ENCODE measurements around the gene PIGK.

DNA sequence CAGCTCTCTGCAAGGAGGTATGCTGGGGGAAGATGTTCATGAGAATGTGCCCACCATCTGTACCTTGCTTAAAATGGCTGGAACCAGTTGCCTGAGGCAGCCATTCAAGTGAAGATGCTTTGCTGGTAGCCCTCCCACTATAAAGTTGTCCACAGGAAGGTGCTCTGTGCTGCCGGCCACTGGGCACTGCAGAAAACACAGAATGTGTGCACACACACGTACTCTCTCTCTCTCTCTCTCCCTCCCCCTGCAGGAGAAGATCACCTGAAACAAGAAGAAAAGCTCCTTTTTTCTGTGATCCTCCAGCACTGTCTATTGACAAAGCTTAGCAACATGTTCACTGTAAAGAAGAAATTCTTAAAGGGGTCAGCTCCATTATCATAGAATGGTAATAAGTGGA, 134.8 kb downstream of the PIGK start:
- TF ChIP-seq, protein P1, sequence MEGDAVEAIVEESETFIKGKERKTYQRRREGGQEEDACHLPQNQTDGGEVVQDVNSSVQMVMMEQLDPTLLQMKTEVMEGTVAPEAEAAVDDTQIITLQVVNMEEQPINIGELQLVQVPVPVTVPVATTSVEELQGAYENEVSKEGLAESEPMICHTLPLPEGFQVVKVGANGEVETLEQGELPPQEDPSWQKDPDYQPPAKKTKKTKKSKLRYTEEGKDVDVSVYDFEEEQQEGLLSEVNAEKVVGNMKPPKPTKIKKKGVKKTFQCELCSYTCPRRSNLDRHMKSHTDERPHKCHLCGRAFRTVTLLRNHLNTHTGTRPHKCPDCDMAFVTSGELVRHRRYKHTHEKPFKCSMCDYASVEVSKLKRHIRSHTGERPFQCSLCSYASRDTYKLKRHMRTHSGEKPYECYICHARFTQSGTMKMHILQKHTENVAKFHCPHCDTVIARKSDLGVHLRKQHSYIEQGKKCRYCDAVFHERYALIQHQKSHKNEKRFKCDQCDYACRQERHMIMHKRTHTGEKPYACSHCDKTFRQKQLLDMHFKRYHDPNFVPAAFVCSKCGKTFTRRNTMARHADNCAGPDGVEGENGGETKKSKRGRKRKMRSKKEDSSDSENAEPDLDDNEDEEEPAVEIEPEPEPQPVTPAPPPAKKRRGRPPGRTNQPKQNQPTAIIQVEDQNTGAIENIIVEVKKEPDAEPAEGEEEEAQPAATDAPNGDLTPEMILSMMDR (IDR thresholded peaks at IDR 0.05), result no peak
- no peak for TF ChIP-seq ZFX (IDR thresholded peaks at IDR 0.05; ENCODE audit: borderline replicate concordance)

Measured in 22Rv1 (cell line).